ENCODE measurements around the gene STON2. TPM values are rescaled to one million over a fixed set of nuclear protein-coding genes. Genes with fewer than 3 reads are reported as not detected.

Gene STON2
- total RNA-seq, 1 experiment from 2014 or later = 28.2 TPM

DNA sequence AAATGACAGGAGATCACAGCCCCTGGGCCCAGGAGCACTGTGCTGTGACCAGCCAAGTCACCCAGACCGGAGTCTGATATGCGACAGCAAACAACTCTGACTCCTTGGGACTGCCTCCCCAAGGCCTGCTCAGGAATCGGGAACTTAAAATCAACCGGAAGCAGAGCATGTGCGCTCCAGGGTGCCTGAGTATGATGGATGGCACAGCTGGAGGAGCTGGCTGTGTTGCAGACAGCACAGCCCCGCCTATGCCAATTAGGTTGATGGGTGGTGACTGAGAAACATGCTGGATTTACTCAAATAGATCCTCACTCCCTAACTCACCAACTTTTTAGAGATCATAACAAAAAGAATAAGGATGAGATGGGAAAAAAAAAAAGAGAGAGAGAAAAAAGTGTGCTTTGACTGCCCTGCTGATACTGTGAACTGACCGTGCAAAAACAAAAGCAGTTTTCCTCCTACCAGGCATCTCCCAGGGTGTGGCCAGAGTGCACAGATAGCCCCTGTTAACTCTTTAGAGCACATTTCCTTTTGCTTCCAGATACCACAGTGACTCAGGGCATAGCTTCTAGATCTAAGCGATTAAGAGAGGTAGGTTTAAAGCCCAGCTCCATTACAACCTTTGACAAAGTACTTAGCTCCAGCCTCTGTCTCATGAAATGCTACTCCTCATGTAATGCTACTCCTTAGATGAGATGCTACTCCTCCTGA is 27.4 kb upstream of the STON2 start:
- Mint-ChIP-seq H3K27ac (ENCODE audit: unreplicated experiment) (no peak overlapping the region), H3K4me1 (ENCODE audit: low read depth, unreplicated experiment) (no peaks in the 10 kb centered on the region), H3K27me3 (ENCODE audit: unreplicated experiment) (no peaks in the 10 kb centered on the region), H3K4me3 (ENCODE audit: low read depth, unreplicated experiment) (no peak overlapping the region), H3K36me3 (ENCODE audit: insufficient read depth, unreplicated experiment) (no peaks in the 10 kb centered on the region), H3K9me3 (ENCODE audit: low read depth, unreplicated experiment) (no peaks in the 10 kb centered on the region)
- BruUV-seq (replicated peaks) = no TSS peak
- intact Hi-C loops (cut with micrococcal nuclease; ENCODE audit: unreplicated experiment) = no loop called here
- TF ChIP-seq, protein P1, sequence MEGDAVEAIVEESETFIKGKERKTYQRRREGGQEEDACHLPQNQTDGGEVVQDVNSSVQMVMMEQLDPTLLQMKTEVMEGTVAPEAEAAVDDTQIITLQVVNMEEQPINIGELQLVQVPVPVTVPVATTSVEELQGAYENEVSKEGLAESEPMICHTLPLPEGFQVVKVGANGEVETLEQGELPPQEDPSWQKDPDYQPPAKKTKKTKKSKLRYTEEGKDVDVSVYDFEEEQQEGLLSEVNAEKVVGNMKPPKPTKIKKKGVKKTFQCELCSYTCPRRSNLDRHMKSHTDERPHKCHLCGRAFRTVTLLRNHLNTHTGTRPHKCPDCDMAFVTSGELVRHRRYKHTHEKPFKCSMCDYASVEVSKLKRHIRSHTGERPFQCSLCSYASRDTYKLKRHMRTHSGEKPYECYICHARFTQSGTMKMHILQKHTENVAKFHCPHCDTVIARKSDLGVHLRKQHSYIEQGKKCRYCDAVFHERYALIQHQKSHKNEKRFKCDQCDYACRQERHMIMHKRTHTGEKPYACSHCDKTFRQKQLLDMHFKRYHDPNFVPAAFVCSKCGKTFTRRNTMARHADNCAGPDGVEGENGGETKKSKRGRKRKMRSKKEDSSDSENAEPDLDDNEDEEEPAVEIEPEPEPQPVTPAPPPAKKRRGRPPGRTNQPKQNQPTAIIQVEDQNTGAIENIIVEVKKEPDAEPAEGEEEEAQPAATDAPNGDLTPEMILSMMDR (IDR thresholded peaks at IDR 0.05; ENCODE audit: unreplicated experiment) = no peak
- DNase-seq = no peak
- CTCF ChIA-PET = no interaction called here

DNA sequence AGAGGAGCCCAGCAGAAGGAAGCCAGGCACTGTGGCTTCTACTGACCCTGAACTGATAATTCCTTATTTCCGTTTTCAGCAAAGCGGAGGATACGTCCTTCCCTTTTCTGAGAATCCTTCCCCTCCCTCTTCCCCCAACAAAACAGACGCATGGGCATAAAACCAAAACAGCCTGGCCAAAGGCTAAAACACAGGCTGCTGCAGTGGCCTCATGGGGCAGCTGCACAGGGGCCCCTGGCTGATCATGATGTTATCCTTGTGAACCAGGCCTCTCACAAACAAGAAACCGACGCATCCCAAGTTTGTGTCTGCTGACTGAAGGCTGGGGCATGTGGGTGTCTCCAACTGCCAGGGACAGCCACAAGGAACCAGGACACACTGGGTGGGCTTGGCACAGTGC is 23.4 kb upstream of the STON2 start:
- CTCF ChIA-PET = interaction anchor here (1.5 kb wide), 1 partner anchor 12 kb away, joined by 3 read pairs; no protein-coding TSS in a partner anchor
- H3K36me3 Mint-ChIP-seq (ENCODE audit: insufficient read depth, unreplicated experiment) = no peaks in the 10 kb centered on the region
- no TSS peak for BruUV-seq (replicated peaks)
- no peak for DNase-seq
- no peaks in the 10 kb centered on the region for H3K4me1 Mint-ChIP-seq (ENCODE audit: low read depth, unreplicated experiment)
- H3K4me3 Mint-ChIP-seq (ENCODE audit: low read depth, unreplicated experiment) = no peak overlapping the region
- H3K27me3 Mint-ChIP-seq (ENCODE audit: unreplicated experiment) = no peaks in the 10 kb centered on the region
- peaks cover 5% of the 10 kb centered on the region for H3K9me3 Mint-ChIP-seq (ENCODE audit: low read depth, unreplicated experiment)
- intact Hi-C loops (cut with micrococcal nuclease; ENCODE audit: unreplicated experiment) = no loop called here
- H3K27ac Mint-ChIP-seq (ENCODE audit: unreplicated experiment) = no peak overlapping the region
- TF ChIP-seq, protein P1 (IDR thresholded peaks at IDR 0.05; ENCODE audit: unreplicated experiment) = no peak

DNA sequence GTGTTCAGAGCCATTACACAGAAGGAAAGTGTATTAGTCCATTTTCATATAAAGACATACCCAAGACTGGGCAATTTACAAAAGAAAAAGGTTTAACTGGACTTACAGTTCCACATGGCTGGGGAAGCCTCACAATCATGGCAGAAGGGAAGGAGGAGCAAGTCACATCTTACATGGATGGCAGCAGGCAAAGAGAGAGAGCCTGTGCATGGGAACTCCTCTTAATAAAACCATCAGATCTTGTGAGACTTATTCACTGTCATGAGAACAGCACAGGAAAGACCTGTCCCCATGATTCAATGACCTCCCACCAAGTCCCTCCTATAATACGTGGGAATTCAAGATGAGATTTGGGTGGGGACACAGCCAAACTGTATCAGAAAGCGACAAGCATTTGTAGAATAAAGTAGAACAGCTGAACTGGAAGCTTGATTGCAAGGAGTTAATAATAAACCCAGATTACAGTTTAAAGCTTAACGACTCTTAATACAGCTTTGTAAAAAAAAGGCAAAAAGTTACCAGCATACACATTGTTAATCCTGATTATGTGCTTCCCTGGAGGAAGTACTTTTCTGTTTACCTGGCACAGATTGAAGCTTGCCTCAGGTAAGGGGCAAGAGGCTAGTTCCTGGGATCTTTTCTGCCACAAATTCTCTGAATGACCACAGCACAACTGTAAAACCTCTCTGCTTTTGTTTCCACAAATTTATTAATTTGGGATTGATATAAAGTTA is 18.1 kb upstream of the STON2 start:
- H3K27ac Mint-ChIP-seq (ENCODE audit: unreplicated experiment) = no peak overlapping the region
- intact Hi-C loops (cut with micrococcal nuclease; ENCODE audit: unreplicated experiment) = no loop called here
- H3K27me3 Mint-ChIP-seq (ENCODE audit: unreplicated experiment) = no peaks in the 10 kb centered on the region
- H3K4me1 Mint-ChIP-seq (ENCODE audit: low read depth, unreplicated experiment) = no peaks in the 10 kb centered on the region
- H3K9me3 Mint-ChIP-seq (ENCODE audit: low read depth, unreplicated experiment) = peaks cover 8% of the 10 kb centered on the region
- H3K4me3 Mint-ChIP-seq (ENCODE audit: low read depth, unreplicated experiment) = no peak overlapping the region
- no peaks in the 10 kb centered on the region for H3K36me3 Mint-ChIP-seq (ENCODE audit: insufficient read depth, unreplicated experiment)
- BruUV-seq (replicated peaks) = no TSS peak
- no peak for DNase-seq
- CTCF ChIA-PET = interaction anchor here (0.7 kb wide), 1 partner anchor 334 kb away, joined by 3 read pairs; no protein-coding TSS in a partner anchor
- TF ChIP-seq, protein P1 (IDR thresholded peaks at IDR 0.05; ENCODE audit: unreplicated experiment) = no peak

DNA sequence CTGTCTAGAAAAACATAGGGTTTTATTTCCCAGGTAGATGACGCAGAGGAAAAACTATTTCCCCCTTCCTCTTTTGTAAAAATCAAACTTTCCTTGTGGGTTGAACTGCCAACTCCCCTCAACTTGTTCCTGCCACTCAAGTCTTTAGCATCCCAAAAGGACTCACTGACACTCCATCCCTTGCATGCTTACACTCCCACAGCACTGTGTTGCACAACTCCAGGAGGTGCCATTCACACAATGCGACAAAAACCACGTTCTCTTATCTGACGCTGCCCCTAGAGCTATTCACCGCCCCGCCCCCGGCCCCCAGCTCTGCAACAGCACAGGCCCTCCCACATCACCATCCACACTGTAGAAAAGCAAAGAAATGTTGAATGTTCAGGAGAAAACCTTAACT is 16.9 kb upstream of the STON2 start:
- H3K36me3 Mint-ChIP-seq (ENCODE audit: insufficient read depth, unreplicated experiment) = no peaks in the 10 kb centered on the region
- CTCF ChIA-PET = no interaction called here
- H3K4me3 Mint-ChIP-seq (ENCODE audit: low read depth, unreplicated experiment) = no peak overlapping the region
- no peak overlapping the region for H3K27ac Mint-ChIP-seq (ENCODE audit: unreplicated experiment)
- intact Hi-C loops (cut with micrococcal nuclease; ENCODE audit: unreplicated experiment) = no loop called here
- no TSS peak for BruUV-seq (replicated peaks)
- H3K27me3 Mint-ChIP-seq (ENCODE audit: unreplicated experiment) = no peaks in the 10 kb centered on the region
- DNase-seq = no peak
- H3K4me1 Mint-ChIP-seq (ENCODE audit: low read depth, unreplicated experiment) = no peaks in the 10 kb centered on the region
- TF ChIP-seq, protein P1 (IDR thresholded peaks at IDR 0.05; ENCODE audit: unreplicated experiment) = no peak
- peaks cover 8% of the 10 kb centered on the region for H3K9me3 Mint-ChIP-seq (ENCODE audit: low read depth, unreplicated experiment)

Data from Calu3 (cell line).